Muscle of leg (tissue), 11 donors: ENCODE data around the gene RALGDS. TPM values are rescaled to one million over a fixed set of nuclear protein-coding genes. Genes with fewer than 3 reads are reported as not detected.
"Not testable (repeated sequence)": the region's sequence is repeated elsewhere in the genome, so short reads cannot be mapped to it uniquely, and the experiment has no call there.

Source experiments
- DNase-seq: peaks from one replicate; pipeline ENCODE4 v3.0.0; 2013
- H3K27ac ChIP-seq: one replicate; pipeline ENCODE4 v1.5.1; 2013; ENCODE audit warnings: mild to moderate bottlenecking, low read length, control low read depth
- H3K27me3 ChIP-seq: one replicate; pipeline ENCODE4 v1.6.1; 2013; ENCODE audit warnings: low read length; ENCODE audit not compliant: control insufficient read depth, insufficient read depth
- H3K36me3 ChIP-seq: one replicate; pipeline ENCODE4 v1.6.1; 2013; ENCODE audit warnings: low read length; ENCODE audit not compliant: control insufficient read depth, insufficient read depth
- H3K4me1 ChIP-seq: one replicate; pipeline ENCODE4 v1.6.1; 2013; ENCODE audit warnings: low read length; ENCODE audit not compliant: control insufficient read depth, insufficient read depth
- H3K4me3 ChIP-seq: one replicate; pipeline ENCODE4 v1.5.1; 2013; ENCODE audit warnings: low read length, control low read depth
- H3K9me3 ChIP-seq: replicated peaks from 2 replicates; pipeline ENCODE4 v1.6.1; 2013; ENCODE audit warnings: low read depth, low read length; ENCODE audit not compliant: control insufficient read depth
- WGBS: methylation state at CpG from one replicate; pipeline ENCODE4 v1.1.5; 2013; ENCODE audit warnings: missing lambda C conversion rate; ENCODE audit not compliant: insufficient coverage; 5-methylcytosine and 5-hydroxymethylcytosine counted together
- polyA plus RNA-seq, 8 donors: library from polyadenylated mRNA; unstranded; fragments of 120-200 nt; gene quantifications; one replicate each; pipeline versions ENCODE4 v1.2.1 to v1.2.3, GENCODE V29; 2013; ENCODE audit warnings: inconsistent platforms in 1 of 8, low replicate concordance in 1 of 8; ENCODE audit not compliant: insufficient read length in 8 of 8, insufficient read depth in 1 of 8
- total RNA-seq: library from RNA; stranded (reverse); fragments of 120-200 nt; gene quantifications from one replicate; pipeline ENCODE4 v1.2.4, GENCODE V29; 2013

RALGDS gene
- total and polyA plus RNA-seq, 9 donors: 42.5 to 53.2 (median 49.0) TPM

GRCh38 chr9:133098871-133099270 is 22.2 kb downstream of the RALGDS start:
- H3K4me1 ChIP-seq: peaks cover 3% of the 10 kb centered on the region
- H3K36me3 ChIP-seq: peaks cover 71% of the 10 kb centered on the region
- H3K27me3 ChIP-seq: no peaks in the 10 kb centered on the region
- peaks cover 24% of the 10 kb centered on the region for H3K9me3 ChIP-seq
- WGBS: 98% methylated on average over 5 of the region's 5 CpGs
- DNase-seq: no peak
- H3K4me3 ChIP-seq: no peak overlapping the region
- no peak overlapping the region for H3K27ac ChIP-seq

- H3K4me3 ChIP-seq: no peak overlapping the region
- DNase-seq: no peak
- H3K9me3 ChIP-seq: peaks cover 24% of the 10 kb centered on the region
- H3K27me3 ChIP-seq: no peaks in the 10 kb centered on the region
- WGBS: 95% methylated on average over 11 of the region's 16 CpGs
- peaks cover 65% of the 10 kb centered on the region for H3K36me3 ChIP-seq
- H3K4me1 ChIP-seq: peaks cover 3% of the 10 kb centered on the region
- H3K27ac ChIP-seq: no peak overlapping the region
Measured at GRCh38 chr9:133098104-133098754, 22.8 kb downstream of the RALGDS start.

GRCh38 chr9:133094842-133095393 is 26.1 kb downstream of the RALGDS start:
- peaks cover 32% of the 10 kb centered on the region for H3K36me3 ChIP-seq
- peaks cover 8% of the 10 kb centered on the region for H3K4me1 ChIP-seq
- no peaks in the 10 kb centered on the region for H3K27me3 ChIP-seq
- 100% methylated on average over 1 of the region's 3 CpGs for WGBS
- peaks cover 24% of the 10 kb centered on the region for H3K9me3 ChIP-seq
- no peak overlapping the region for H3K27ac ChIP-seq
- no peak overlapping the region for H3K4me3 ChIP-seq
- no peak for DNase-seq

- H3K27ac ChIP-seq, H3K4me3 ChIP-seq: not testable (repeated sequence)
- WGBS: no CpG with 5 or more reads among the region's 4 CpGs
Measured at GRCh38 chr9:133094351-133094750, 26.7 kb downstream of the RALGDS start.

GRCh38 chr9:133090752-133091385 is 30.2 kb downstream of the RALGDS start:
- no peaks in the 10 kb centered on the region for H3K36me3 ChIP-seq
- H3K4me1 ChIP-seq: peaks cover 15% of the 10 kb centered on the region
- H3K4me3 ChIP-seq: no peak overlapping the region
- WGBS: 85% methylated on average over 6 of the region's 11 CpGs
- H3K27me3 ChIP-seq: no peaks in the 10 kb centered on the region
- no peak for DNase-seq
- peaks cover 8% of the 10 kb centered on the region for H3K9me3 ChIP-seq
- H3K27ac ChIP-seq: no peak overlapping the region

More at GRCh38 chr9:133094351-133094750, 26.7 kb downstream of the RALGDS start:
- not testable (repeated sequence) for DNase-seq, H3K4me1 ChIP-seq, H3K27me3 ChIP-seq
- Histone ChIP-seq H3K9me3 (peaks cover 24% of the 10 kb centered on the region), H3K36me3 (peaks cover 27% of the 10 kb centered on the region)

GRCh38 chr9:133090187-133090586 is 30.9 kb downstream of the RALGDS start:
- Histone ChIP-seq H3K27ac (no peak overlapping the region), H3K4me1 (peaks cover 15% of the 10 kb centered on the region), H3K9me3 (peaks cover 5% of the 10 kb centered on the region), H3K36me3 (no peaks in the 10 kb centered on the region), H3K4me3 (no peak overlapping the region), H3K27me3 (no peaks in the 10 kb centered on the region)
- DNase-seq: no peak
- 34% methylated on average over 3 of the region's 6 CpGs for WGBS

GRCh38 chr9:133089271-133089671 is 31.8 kb downstream of the RALGDS start:
- no peak for DNase-seq
- WGBS: 63% methylated on average over 3 of the region's 6 CpGs
- H3K36me3 ChIP-seq: no peaks in the 10 kb centered on the region

GRCh38 chr9:133088756-133089155 is 32.3 kb downstream of the RALGDS start:
- H3K4me3 ChIP-seq: no peak overlapping the region
- no peaks in the 10 kb centered on the region for H3K36me3 ChIP-seq
- 84% methylated on average over 7 of the region's 7 CpGs for WGBS
- no peak overlapping the region for H3K27ac ChIP-seq
- H3K27me3 ChIP-seq: no peaks in the 10 kb centered on the region
- H3K9me3 ChIP-seq: no peaks in the 10 kb centered on the region
- peaks cover 15% of the 10 kb centered on the region for H3K4me1 ChIP-seq
- no peak for DNase-seq

More at GRCh38 chr9:133089271-133089671, 31.8 kb downstream of the RALGDS start:
- Histone ChIP-seq H3K4me3 (no peak overlapping the region), H3K9me3 (no peaks in the 10 kb centered on the region), H3K27me3 (no peaks in the 10 kb centered on the region), H3K27ac (no peak overlapping the region), H3K4me1 (peaks cover 15% of the 10 kb centered on the region)

- H3K4me1 ChIP-seq: peaks cover 15% of the 10 kb centered on the region
- DNase-seq: no peak
- WGBS: 90% methylated on average over 5 of the region's 10 CpGs
Measured at GRCh38 chr9:133088146-133088750, 32.8 kb downstream of the RALGDS start.

GRCh38 chr9:133087429-133088145 is 33.5 kb downstream of the RALGDS start:
- no peak overlapping the region for H3K4me3 ChIP-seq
- peaks cover 15% of the 10 kb centered on the region for H3K4me1 ChIP-seq
- no peak for DNase-seq
- H3K27me3 ChIP-seq: no peaks in the 10 kb centered on the region
- 77% methylated on average over 3 of the region's 7 CpGs for WGBS
- no peaks in the 10 kb centered on the region for H3K36me3 ChIP-seq
- no peaks in the 10 kb centered on the region for H3K9me3 ChIP-seq
- no peak overlapping the region for H3K27ac ChIP-seq

More at GRCh38 chr9:133088146-133088750, 32.8 kb downstream of the RALGDS start:
- H3K27me3 ChIP-seq: no peaks in the 10 kb centered on the region
- no peaks in the 10 kb centered on the region for H3K9me3 ChIP-seq
- H3K36me3 ChIP-seq: no peaks in the 10 kb centered on the region
- H3K4me3 ChIP-seq: no peak overlapping the region
- H3K27ac ChIP-seq: no peak overlapping the region
